Mesothelial cell of epicardium (in vitro differentiated cells): ENCODE results near the gene BSDC1. TPM values are rescaled to one million over a fixed set of nuclear protein-coding genes. Genes with fewer than 3 reads are reported as not detected.

Source experiments
- DNase-seq, 2 experiments: peaks; one replicate each; pipeline ENCODE4 v3.0.0; 2021; ENCODE audit warnings: low spot score in 2 of 2; ENCODE audit not compliant: unreplicated experiment in 2 of 2
- H3K27ac Mint-ChIP-seq: 2 replicates; pipeline ENCODE4 v1.8.0; 2021; ENCODE audit warnings: mixed read lengths
- H3K27me3 Mint-ChIP-seq: 2 replicates; pipeline ENCODE4 v1.8.0; 2021; ENCODE audit warnings: low read depth, mixed read lengths
- H3K36me3 Mint-ChIP-seq: 2 replicates; pipeline ENCODE4 v1.8.0; 2021; ENCODE audit warnings: mixed read lengths
- H3K4me1 Mint-ChIP-seq: 2 replicates; pipeline ENCODE4 v1.8.0; 2021; ENCODE audit warnings: mixed read lengths
- H3K4me3 Mint-ChIP-seq: 2 replicates; pipeline ENCODE4 v1.8.0; 2021; ENCODE audit warnings: mild to moderate bottlenecking, moderate library complexity, mixed read lengths
- H3K9me3 Mint-ChIP-seq: 2 replicates; pipeline ENCODE4 v1.8.0; 2021; ENCODE audit warnings: mixed read lengths
- total RNA-seq: library from RNA; stranded (reverse); gene quantifications from 3 replicates; pipeline ENCODE4 v1.2.1, GENCODE V29; 2021
- TF ChIP-seq, protein P1 (sequence below): fragments of 200-600 bp; sonication (generic); IDR thresholded peaks from one replicate; pipeline ENCODE4 v1.5.0; 2021; ENCODE audit warnings: antibody characterized with exemption; ENCODE audit not compliant: unreplicated experiment

The BSDC1 gene
- total RNA-seq, 1 donor from 2014 or later = 73.4 TPM

DNA sequence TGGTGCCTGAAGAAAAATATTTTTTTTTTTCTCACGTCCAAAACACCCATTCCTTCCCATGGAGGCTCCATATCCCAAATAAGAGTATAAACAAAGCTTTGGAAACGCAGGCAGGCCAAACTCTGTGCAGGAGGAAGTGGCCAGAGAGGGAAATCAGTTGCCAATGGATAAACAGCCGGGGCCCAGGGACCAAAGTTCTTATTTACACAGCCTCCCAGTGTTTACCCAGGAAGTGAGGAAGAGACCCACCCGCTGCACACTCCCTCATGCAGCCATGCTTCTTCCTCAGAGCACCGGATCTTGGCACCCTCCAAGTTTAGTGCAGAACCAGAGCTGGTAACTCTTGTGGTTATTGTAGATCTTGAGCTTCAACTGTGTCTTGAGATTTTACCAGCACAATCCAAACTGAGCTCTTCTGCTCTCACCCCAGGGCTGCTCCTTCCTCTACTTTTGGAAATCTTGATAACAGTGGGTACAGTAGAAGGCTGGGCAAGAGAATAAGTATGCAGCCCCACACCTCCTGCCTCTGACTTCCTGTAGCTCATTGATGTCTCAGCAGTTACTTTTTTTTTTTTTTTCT lies 72.4 kb downstream of the BSDC1 start:
- Mint-ChIP-seq H3K9me3 (no peaks in the 10 kb centered on the region), H3K27me3 (no peaks in the 10 kb centered on the region), H3K27ac (no peak overlapping the region), H3K4me1 (no peaks in the 10 kb centered on the region), H3K4me3 (no peak overlapping the region), H3K36me3 (peaks cover 20% of the 10 kb centered on the region)
- DNase-seq = no peak
- TF ChIP-seq, protein P1, sequence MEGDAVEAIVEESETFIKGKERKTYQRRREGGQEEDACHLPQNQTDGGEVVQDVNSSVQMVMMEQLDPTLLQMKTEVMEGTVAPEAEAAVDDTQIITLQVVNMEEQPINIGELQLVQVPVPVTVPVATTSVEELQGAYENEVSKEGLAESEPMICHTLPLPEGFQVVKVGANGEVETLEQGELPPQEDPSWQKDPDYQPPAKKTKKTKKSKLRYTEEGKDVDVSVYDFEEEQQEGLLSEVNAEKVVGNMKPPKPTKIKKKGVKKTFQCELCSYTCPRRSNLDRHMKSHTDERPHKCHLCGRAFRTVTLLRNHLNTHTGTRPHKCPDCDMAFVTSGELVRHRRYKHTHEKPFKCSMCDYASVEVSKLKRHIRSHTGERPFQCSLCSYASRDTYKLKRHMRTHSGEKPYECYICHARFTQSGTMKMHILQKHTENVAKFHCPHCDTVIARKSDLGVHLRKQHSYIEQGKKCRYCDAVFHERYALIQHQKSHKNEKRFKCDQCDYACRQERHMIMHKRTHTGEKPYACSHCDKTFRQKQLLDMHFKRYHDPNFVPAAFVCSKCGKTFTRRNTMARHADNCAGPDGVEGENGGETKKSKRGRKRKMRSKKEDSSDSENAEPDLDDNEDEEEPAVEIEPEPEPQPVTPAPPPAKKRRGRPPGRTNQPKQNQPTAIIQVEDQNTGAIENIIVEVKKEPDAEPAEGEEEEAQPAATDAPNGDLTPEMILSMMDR = no peak

DNA sequence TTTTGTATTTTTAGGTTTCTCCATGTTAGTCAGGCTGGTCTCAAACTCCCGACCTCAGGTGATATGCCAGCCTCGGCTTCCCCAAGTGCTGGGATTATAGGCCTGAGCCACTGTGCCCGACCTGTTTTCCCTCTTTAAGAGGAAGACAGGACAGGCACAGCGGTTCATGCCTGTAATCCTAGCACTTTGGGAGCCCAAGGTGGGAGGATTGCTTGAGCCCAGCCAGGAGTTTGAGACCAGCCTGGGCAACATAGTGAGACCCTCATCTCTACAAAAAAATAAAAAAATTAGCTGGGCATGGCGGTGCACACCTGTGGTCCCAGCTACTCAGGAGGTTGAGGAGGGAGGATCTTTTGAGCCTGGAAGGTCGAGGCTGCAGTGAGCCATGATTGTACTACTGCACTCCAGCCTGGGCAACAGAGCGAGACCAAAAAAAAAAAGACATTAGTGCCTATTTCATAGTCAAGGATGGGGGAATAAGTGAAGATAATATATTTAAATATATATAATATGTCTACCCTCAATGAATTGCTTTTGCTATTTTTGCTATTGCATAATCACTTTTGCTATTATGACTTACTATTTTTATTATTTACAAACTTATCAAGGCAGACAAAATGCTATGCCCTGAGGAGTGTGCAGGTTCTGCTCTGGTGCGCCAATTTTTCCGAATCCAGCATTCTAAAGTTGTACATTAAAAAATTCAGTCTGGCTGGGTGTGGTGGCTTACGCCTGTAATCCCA lies 75.9 kb downstream of the BSDC1 start:
- Mint-ChIP-seq H3K4me3 (no peak overlapping the region), H3K27me3 (no peaks in the 10 kb centered on the region), H3K27ac (no peak overlapping the region), H3K4me1 (no peaks in the 10 kb centered on the region), H3K36me3 (peaks cover 14% of the 10 kb centered on the region), H3K9me3 (no peaks in the 10 kb centered on the region)
- DNase-seq = no peak
- TF ChIP-seq, protein P1 = no peak

DNA sequence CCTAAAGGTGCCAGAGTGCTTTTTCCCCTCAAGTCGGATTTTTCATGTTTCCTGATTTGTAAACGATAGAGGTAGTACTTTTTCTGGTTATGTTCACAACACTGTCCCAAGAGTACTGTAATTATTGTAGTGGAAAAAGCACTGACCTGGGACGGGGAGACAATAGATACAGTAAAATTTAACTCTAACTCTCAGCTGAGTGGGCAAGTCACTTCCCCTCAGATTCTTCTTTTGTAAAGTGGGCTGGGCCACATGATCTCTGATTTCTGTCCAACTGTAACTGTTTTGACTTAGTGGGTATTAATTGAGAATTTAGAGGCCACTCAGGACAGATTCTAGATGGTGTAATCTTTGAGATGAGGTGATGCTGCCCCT lies 77.4 kb downstream of the BSDC1 start:
- Mint-ChIP-seq H3K9me3 (no peaks in the 10 kb centered on the region), H3K4me1 (no peaks in the 10 kb centered on the region), H3K27ac (peak overlapping the region; percentile 7), H3K27me3 (no peaks in the 10 kb centered on the region), H3K36me3 (peaks cover 9% of the 10 kb centered on the region), H3K4me3 (no peak overlapping the region)
- no peak for DNase-seq
- TF ChIP-seq, protein P1 = no peak

Other genes starting within 250 kb of the BSDC1 start
- 56.6 to 59.7 TPM (median 57.2 TPM) in 3 replicates for gene TXLNA, start 214.8 kb downstream of the BSDC1 start, total RNA-seq
- 21.6 to 24.9 TPM (median 24.6 TPM) in 3 replicates for gene CCDC28B, start 193.8 kb downstream of the BSDC1 start, total RNA-seq
- gene IQCC, start 188.8 kb downstream of the BSDC1 start, total RNA-seq = 3.1 to 3.8 TPM (median 3.3 TPM) in 3 replicates
- gene DCDC2B, start 185.4 kb downstream of the BSDC1 start, total RNA-seq = 0.11 TPM in 1 of 3 replicates, not detected in the others
- 28.9 to 33.3 TPM (median 32.9 TPM) in 3 replicates for gene TMEM234, start 172.1 kb downstream of the BSDC1 start, total RNA-seq
- 143 to 147 TPM (median 146 TPM) in 3 replicates for gene EIF3I, start 172.0 kb downstream of the BSDC1 start, total RNA-seq
- 1.8 to 2.9 TPM (median 2.3 TPM) in 3 replicates for gene FAM167B, start 147.2 kb downstream of the BSDC1 start, total RNA-seq
- gene LCK, start 143.2 kb downstream of the BSDC1 start, total RNA-seq = 1.4 to 1.8 TPM (median 1.5 TPM) in 3 replicates
- 122 to 131 TPM (median 127 TPM) in 3 replicates for gene HDAC1, start 102.4 kb downstream of the BSDC1 start, total RNA-seq
- gene MARCKSL1, start 58.2 kb downstream of the BSDC1 start, total RNA-seq = 487 to 496 TPM (median 495 TPM) in 3 replicates
- 12.5 to 12.9 TPM (median 12.5 TPM) in 3 replicates for gene FAM229A, start 32.0 kb downstream of the BSDC1 start, total RNA-seq
- gene TSSK3, start 31.9 kb downstream of the BSDC1 start, total RNA-seq = 6.6 to 8.1 TPM (median 7.8 TPM) in 3 replicates
- gene ZBTB8B, start 70.6 kb upstream of the BSDC1 start, total RNA-seq = 3.4 to 3.6 TPM (median 3.5 TPM) in 3 replicates
- 14.8 to 16.2 TPM (median 14.9 TPM) in 3 replicates for gene ZBTB8A, start 145.0 kb upstream of the BSDC1 start, total RNA-seq